ENCODE results near the gene TMEM192.

DNA sequence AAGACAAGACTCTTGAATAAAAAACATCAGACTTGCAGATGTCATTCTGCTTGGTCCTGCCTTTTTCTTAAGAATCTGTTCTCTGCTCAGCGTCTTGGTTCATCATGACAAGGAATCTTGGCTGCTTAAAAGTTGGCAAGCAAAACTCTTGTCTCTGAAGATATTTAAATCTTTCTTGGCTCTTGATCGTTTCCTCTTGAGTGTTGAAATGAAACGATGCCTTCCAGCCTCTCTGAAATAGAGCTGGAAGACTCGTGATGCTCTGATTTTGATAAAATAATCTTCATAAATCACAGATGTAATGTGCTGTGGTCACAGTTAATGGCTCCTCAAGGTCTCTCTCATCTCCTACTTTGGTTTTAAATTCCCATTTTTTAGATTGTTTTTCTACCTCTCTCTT is 39.9 kb upstream of the TMEM192 start:
- TF ChIP-seq, protein P1, sequence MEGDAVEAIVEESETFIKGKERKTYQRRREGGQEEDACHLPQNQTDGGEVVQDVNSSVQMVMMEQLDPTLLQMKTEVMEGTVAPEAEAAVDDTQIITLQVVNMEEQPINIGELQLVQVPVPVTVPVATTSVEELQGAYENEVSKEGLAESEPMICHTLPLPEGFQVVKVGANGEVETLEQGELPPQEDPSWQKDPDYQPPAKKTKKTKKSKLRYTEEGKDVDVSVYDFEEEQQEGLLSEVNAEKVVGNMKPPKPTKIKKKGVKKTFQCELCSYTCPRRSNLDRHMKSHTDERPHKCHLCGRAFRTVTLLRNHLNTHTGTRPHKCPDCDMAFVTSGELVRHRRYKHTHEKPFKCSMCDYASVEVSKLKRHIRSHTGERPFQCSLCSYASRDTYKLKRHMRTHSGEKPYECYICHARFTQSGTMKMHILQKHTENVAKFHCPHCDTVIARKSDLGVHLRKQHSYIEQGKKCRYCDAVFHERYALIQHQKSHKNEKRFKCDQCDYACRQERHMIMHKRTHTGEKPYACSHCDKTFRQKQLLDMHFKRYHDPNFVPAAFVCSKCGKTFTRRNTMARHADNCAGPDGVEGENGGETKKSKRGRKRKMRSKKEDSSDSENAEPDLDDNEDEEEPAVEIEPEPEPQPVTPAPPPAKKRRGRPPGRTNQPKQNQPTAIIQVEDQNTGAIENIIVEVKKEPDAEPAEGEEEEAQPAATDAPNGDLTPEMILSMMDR (conservative IDR thresholded peaks at IDR 0.05; ENCODE audit: low read depth, low read length) = no peak
- TF ChIP-seq NFE2L2 (IDR thresholded peaks at IDR 0.05; ENCODE audit: low read depth, low read length) (no peak), CEBPB (IDR thresholded peaks at IDR 0.05; ENCODE audit: low read depth, low read length) (no peak), CHD1 (IDR thresholded peaks at IDR 0.05; ENCODE audit: low read depth, low read length) (no peak), POLR2A (IDR thresholded peaks at IDR 0.05; ENCODE audit: low read depth, low read length) (no peak)
- TF ChIP-seq, protein P2, sequence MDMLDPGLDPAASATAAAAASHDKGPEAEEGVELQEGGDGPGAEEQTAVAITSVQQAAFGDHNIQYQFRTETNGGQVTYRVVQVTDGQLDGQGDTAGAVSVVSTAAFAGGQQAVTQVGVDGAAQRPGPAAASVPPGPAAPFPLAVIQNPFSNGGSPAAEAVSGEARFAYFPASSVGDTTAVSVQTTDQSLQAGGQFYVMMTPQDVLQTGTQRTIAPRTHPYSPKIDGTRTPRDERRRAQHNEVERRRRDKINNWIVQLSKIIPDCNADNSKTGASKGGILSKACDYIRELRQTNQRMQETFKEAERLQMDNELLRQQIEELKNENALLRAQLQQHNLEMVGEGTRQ (IDR thresholded peaks at IDR 0.05; ENCODE audit: low read depth, low read length) = no peak

Data from IMR-90 (cell line).